Brain microvascular endothelial cell (primary cell): ENCODE measurements around the gene TACC3.
A peak's percentile ranks its signal among the peaks of the same experiment; 100 is the strongest.

Experiments used
- DNase-seq: peaks from one replicate; pipeline ENCODE4 v3.0.0-alpha.2; 2020
- H3K27ac ChIP-seq: fragments of 250-450 bp; sonication (Bioruptor Pico); 2 replicates; pipeline ENCODE4 v1.5.1; 2020; ENCODE audit warnings: mild to moderate bottlenecking, moderate library complexity
- H3K27me3 ChIP-seq: fragments of 250-450 bp; sonication (Bioruptor Pico); replicated peaks from 2 replicates; pipeline ENCODE4 v1.5.1; 2020; ENCODE audit warnings: mild to moderate bottlenecking
- H3K36me3 ChIP-seq: fragments of 250-450 bp; sonication (Bioruptor Pico); replicated peaks from 2 replicates; pipeline ENCODE4 v1.5.1; 2020; ENCODE audit warnings: mild to moderate bottlenecking
- H3K4me3 ChIP-seq: 2 replicates; pipeline ENCODE4 v1.5.1; 2011; ENCODE audit warnings: low read depth, mild to moderate bottlenecking, control low read depth, low read length, moderate library complexity
- in situ Hi-C: cut with HindIII; loops from 2 replicates; pipeline ENCODE4 v1.10.0; 2017; ENCODE audit warnings: low sequenced_read_pairs, low pct_ligation_motif_present
- TF ChIP-seq, protein P1 (sequence below): IDR thresholded peaks from 2 replicates; pipeline ENCODE4 v1.5.1; 2011; ENCODE audit warnings: low read depth, mild to moderate bottlenecking, moderate library complexity, low read length, control low read depth, inconsistent platforms; ENCODE audit errors: missing control alignments

Gene TACC3

DNA sequence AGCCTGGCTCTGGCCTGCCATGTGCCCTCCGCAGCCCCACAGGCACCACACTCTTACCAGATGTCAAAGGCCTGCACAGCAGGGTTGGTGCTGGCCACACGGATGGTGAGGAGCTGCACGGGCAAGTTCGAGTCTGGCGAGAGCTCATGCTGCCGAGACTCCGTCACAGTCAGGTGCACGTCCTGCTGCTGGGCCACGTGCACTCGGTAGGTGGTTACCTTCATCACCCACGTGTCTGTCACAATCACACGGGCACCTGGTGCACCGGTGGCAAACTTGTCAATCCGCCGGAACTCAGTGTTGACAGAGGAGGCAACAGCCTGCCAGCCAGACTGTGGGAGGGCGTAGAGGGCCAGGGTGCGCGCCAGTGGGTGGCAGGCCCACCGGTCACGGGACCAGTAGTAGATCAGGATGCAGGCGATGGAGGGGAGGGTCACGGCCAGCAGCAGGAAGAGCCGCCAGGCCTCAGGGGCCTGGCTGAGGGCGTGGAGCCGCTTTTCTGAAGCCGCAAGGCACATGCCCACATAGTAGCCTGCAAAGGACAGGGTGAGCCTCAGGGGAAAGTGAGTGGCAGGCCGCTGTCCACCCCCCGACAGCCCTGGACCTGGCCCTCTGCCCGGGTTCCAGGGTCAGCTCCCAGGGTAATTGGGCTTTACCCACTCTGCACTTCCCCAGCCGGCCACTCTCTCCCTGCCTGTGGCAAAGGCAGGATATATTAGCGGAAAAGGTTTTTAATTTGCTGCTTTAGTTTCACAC, 3.0 kb upstream of the TACC3 start:
- TF ChIP-seq, protein P1, sequence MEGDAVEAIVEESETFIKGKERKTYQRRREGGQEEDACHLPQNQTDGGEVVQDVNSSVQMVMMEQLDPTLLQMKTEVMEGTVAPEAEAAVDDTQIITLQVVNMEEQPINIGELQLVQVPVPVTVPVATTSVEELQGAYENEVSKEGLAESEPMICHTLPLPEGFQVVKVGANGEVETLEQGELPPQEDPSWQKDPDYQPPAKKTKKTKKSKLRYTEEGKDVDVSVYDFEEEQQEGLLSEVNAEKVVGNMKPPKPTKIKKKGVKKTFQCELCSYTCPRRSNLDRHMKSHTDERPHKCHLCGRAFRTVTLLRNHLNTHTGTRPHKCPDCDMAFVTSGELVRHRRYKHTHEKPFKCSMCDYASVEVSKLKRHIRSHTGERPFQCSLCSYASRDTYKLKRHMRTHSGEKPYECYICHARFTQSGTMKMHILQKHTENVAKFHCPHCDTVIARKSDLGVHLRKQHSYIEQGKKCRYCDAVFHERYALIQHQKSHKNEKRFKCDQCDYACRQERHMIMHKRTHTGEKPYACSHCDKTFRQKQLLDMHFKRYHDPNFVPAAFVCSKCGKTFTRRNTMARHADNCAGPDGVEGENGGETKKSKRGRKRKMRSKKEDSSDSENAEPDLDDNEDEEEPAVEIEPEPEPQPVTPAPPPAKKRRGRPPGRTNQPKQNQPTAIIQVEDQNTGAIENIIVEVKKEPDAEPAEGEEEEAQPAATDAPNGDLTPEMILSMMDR, result no peak
- no peak overlapping the region for H3K4me3 ChIP-seq
- in situ Hi-C loops, result no loop called here
- H3K36me3 ChIP-seq, result no peaks in the 10 kb centered on the region
- H3K27ac ChIP-seq, result no peak overlapping the region
- H3K27me3 ChIP-seq, result no peaks in the 10 kb centered on the region
- DNase-seq, result no peak

GRCh38 chr4:1720163-1720983, 948 bp upstream of the TACC3 start:
- Histone ChIP-seq H3K36me3 (peaks cover 4% of the 10 kb centered on the region), H3K4me3 (peak overlapping the region; percentile 76), H3K27me3 (no peaks in the 10 kb centered on the region), H3K27ac (peak overlapping the region; percentile 62)
- in situ Hi-C loops, result no loop called here
- TF ChIP-seq, protein P1, result no peak
- DNase-seq, result no peak

DNA sequence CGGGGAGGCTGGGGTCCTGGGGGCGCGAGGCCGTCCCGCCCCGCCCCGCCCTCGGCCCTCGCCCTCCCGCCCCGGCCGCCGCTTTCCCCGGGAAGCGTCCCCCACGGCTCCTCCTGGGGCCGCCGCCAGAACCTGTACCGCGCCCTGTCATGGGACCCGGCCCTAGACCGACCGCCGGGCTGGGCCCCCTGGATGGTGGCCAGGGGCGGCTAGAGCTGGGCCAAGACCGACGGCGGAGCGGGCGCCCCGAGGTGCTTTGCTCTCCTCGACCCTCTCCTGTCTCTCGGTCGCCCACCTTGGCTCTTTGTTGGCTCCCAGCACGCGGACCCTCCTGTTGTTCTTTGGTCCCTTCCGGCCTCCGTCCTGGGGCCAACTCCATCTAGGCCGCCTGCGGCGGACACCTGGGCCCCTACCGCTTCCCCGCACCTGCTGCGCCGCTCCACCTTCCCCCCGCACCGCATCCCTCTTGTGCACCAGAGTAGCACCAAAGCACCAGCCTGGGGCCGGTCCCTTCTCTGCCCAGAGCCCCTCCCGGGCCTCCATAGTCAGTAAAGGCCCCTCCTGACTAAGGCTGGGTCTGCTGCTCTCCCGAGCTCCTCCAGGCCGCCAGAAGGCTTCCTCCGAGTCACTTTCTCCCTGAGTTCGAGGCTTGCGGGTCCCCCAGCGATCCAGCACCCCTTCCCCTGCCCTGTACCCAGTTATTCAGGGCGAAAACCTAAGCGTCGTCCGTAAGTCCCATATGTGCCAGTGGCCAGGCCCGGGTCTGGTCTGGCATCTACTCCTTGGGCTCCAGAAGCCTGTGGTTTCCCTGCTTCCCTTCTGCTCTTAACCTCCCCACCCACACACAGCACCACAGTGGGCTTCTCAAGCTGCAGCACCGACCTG, 587 bp downstream of the TACC3 start:
- H3K36me3 ChIP-seq, result peaks cover 4% of the 10 kb centered on the region
- DNase-seq, result no peak

DNA sequence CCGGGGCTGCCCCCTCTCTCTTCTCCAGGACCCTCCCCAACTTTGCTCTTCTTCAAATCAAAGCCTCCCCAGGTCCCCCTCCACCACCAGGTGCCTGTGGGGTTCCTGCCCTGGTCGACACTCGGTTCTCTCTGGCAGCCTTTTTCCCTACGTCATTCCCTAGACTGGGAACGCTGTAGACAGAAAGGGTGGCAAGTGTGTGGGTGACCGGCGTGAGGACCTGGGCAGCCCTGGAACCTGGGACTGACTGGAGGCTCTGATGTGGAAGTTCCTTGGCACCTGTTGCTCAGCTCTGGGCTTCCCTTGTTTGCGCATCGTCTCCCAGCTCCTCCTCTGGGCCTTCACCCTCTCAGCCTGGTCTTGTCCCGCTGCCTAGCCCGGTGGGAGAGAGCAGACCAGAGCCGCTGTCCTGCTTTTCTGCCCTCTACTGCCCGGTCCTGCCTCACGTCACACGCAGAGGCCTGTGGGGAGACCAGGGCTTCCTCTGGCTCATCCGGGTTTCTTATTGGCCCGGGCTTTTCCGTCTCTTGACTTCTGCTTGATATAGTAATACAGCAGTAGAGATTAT, 1.3 kb downstream of the TACC3 start:
- H3K27ac ChIP-seq, result no peak overlapping the region
- H3K27me3 ChIP-seq, result no peaks in the 10 kb centered on the region
- peak overlapping the region; percentile 71 for H3K4me3 ChIP-seq
- TF ChIP-seq, protein P1, result no peak
- in situ Hi-C loops, result no loop called here
- DNase-seq, result no peak
- peaks cover 5% of the 10 kb centered on the region for H3K36me3 ChIP-seq

More for the DNA sequence above, 587 bp downstream of the TACC3 start:
- Histone ChIP-seq H3K27ac (no peak overlapping the region), H3K4me3 (peak overlapping the region; percentile 71), H3K27me3 (no peaks in the 10 kb centered on the region)
- in situ Hi-C loops, result no loop called here
- TF ChIP-seq, protein P1, result no peak

DNA sequence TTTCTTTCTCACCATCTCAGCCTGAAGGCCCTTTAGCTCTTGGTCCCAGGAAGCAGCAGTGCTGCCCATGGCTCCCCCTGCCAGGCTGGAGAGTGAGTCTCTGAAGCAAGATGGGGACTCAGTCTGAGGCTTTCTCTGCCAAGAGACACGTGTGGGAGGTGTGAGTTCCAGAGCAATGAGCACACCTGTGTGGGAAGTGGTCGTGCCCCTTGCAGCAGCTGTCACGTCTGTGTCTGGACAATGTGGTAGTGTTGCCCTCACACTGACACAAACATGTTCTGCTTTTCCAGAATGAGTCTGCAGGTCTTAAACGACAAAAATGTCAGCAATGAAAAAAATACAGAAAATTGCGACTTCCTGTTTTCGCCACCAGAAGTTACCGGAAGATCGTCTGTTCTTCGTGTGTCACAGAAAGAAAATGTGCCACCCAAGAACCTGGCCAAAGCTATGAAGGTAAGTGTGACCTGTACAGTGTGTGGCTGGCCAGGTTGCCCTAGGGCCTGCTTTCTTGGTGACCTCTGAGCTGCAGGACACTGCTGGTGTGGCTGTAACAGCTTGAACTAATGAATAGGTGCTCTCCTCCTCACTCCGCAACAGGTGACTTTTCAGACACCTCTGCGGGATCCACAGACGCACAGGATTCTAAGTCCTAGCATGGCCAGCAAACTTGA, 1.9 kb downstream of the TACC3 start:
- in situ Hi-C loops, result no loop called here
- peak overlapping the region; percentile 9 for H3K4me3 ChIP-seq
- H3K27ac ChIP-seq, result no peak overlapping the region
- peaks cover 11% of the 10 kb centered on the region for H3K36me3 ChIP-seq
- TF ChIP-seq, protein P1, result no peak
- no peaks in the 10 kb centered on the region for H3K27me3 ChIP-seq
- no peak for DNase-seq
